ENCODE measurements around the gene SLC35A5. TPM values are rescaled to one million over a fixed set of nuclear protein-coding genes. Genes with fewer than 3 reads are reported as not detected.

The SLC35A5 gene
- total and polyA plus RNA-seq, 3 donors from 2014 or later: 51.4 to 64.2 (median 54.9) TPM

- DNase-seq: no peak
- no peaks in the 10 kb centered on the region for H3K27me3 ChIP-seq
- TF ChIP-seq CTCF (IDR thresholded peaks at IDR 0.05) (no peak), POLR2A (IDR thresholded peaks at IDR 0.05) (no peak)
- H3K9me3 ChIP-seq: no peaks in the 10 kb centered on the region
- no peaks in the 10 kb centered on the region for H3K4me1 ChIP-seq
- intact Hi-C loops (cut with DNase I; ENCODE audit: low total_unique reads): no loop called here
- no peaks in the 10 kb centered on the region for H3K36me3 ChIP-seq (ENCODE audit: low read depth, missing control alignments)
- WGBS, 2 donors: 59 to 74% methylated on average over 3 of the region's 3 CpGs
- H3K4me3 ChIP-seq: no peak overlapping the region
- H3K27ac ChIP-seq: no peak overlapping the region
Observed at GRCh38 chr3:112633191-112633590, 71.3 kb downstream of the SLC35A5 start.

- Histone ChIP-seq H3K27ac (no peak overlapping the region), H3K4me1 (no peaks in the 10 kb centered on the region), H3K4me3 (no peak overlapping the region), H3K27me3 (no peaks in the 10 kb centered on the region), H3K36me3 (ENCODE audit: low read depth, missing control alignments) (no peaks in the 10 kb centered on the region), H3K9me3 (no peaks in the 10 kb centered on the region)
- DNase-seq: no peak
- TF ChIP-seq CTCF (IDR thresholded peaks at IDR 0.05) (no peak), POLR2A (IDR thresholded peaks at IDR 0.05) (no peak)
- intact Hi-C loops (cut with DNase I; ENCODE audit: low total_unique reads): no loop called here
- 68 to 76% methylated on average over 1 of the region's 1 CpG for WGBS, 2 donors
Observed at GRCh38 chr3:112633757-112634156, 71.9 kb downstream of the SLC35A5 start.

DNA sequence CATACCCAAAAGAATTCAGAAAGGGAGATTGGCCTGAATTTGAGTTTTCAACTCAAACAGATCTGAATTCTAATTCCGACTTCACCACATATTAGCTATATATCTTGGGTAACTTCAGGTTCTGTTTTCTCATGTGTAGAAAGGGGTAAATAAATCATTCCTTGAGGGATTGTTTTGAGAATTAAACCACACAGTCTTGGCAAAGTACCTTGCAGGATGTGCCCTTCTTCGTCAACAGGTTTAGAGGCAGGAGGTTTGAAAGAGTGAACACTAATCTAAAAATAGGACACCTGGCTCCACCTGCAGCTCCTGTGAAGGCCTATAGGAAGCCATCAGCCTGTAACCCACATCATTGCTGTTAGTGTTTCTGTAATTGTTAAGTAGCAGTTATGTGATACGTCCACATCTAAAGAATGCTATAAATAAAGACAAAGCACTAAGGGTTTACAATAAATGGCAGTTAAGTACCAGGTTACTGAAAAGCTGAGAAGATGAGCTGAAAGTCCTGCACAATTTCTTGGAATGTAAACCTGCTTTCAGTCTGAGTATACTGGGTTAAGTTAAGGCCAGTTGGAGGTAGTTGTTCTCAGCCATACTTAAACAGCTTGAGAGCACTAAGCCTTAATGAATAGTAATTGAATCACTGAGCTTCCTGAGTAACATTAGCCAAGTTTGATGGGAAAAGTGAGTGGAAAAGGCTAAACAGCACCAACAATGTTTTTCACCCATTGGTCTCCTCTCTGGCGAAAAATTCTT is 73.1 kb downstream of the SLC35A5 start:
- Histone ChIP-seq H3K9me3 (no peaks in the 10 kb centered on the region), H3K4me3 (no peak overlapping the region), H3K4me1 (no peaks in the 10 kb centered on the region), H3K27ac (no peak overlapping the region), H3K36me3 (ENCODE audit: low read depth, missing control alignments) (no peaks in the 10 kb centered on the region), H3K27me3 (no peaks in the 10 kb centered on the region)
- TF ChIP-seq POLR2A (IDR thresholded peaks at IDR 0.05): no peak
- no peak for TF ChIP-seq CTCF (IDR thresholded peaks at IDR 0.05)
- intact Hi-C loops (cut with DNase I; ENCODE audit: low total_unique reads): no loop called here
- 92 to 98% methylated on average over 4 of the region's 4 CpGs for WGBS, 2 donors
- DNase-seq: no peak

Other genes with a start within 250 kb of the SLC35A5 start
- 1 to 10 TPM; 3.4 to 8.5 TPM for gene CD200, start 228.9 kb upstream of the SLC35A5 start, total RNA-seq
- gene CD200, start 228.9 kb upstream of the SLC35A5 start, polyA plus RNA-seq (ENCODE audit: insufficient read depth, low read depth, low replicate concordance): 6.3 TPM
- 1 to 10 TPM; 1.2 to 1.4 TPM for gene BTLA, start 62.6 kb upstream of the SLC35A5 start, total RNA-seq
- 0.50 TPM for gene BTLA, start 62.6 kb upstream of the SLC35A5 start, polyA plus RNA-seq (ENCODE audit: insufficient read depth, low read depth, low replicate concordance)
- 100 to 1,000 TPM; 108 to 126 TPM for gene ATG3, start 83 bp upstream of the SLC35A5 start, total RNA-seq
- gene ATG3, start 83 bp upstream of the SLC35A5 start, polyA plus RNA-seq (ENCODE audit: insufficient read depth, low read depth, low replicate concordance): 200 TPM
- gene CCDC80, start 79.1 kb downstream of the SLC35A5 start, total RNA-seq: 10 to 100 TPM; 13.8 to 18.8 TPM
- 159 TPM for gene CCDC80, start 79.1 kb downstream of the SLC35A5 start, polyA plus RNA-seq (ENCODE audit: insufficient read depth, low read depth, low replicate concordance)

All from testis (tissue), 3 donors.